Spinal cord (tissue), 10 donors: ENCODE data around the gene CIB4. TPM values are rescaled to one million over a fixed set of nuclear protein-coding genes. Genes with fewer than 3 reads are reported as not detected.
"Not testable (repeated sequence)": the region's sequence is repeated elsewhere in the genome, so short reads cannot be mapped to it uniquely, and the experiment has no call there.

Source experiments
- DNase-seq, 6 donors: peaks; one replicate each; pipeline versions ENCODE4 v3.0.0 to v3.0.0-alpha.2; 2013 to 2015; ENCODE audit warnings: low spot score in 6 of 6, low read depth in 4 of 6
- H3K27ac ChIP-seq: one replicate; pipeline ENCODE4 v1.5.1; 2013; ENCODE audit warnings: low read depth, low read length, control low read depth
- H3K27me3 ChIP-seq: one replicate; pipeline ENCODE4 v1.6.1; 2013; ENCODE audit warnings: low read length; ENCODE audit not compliant: control insufficient read depth, insufficient read depth
- H3K36me3 ChIP-seq: one replicate; pipeline ENCODE4 v1.6.1; 2013; ENCODE audit warnings: low read length; ENCODE audit not compliant: control insufficient read depth, insufficient read depth
- H3K4me1 ChIP-seq: one replicate; pipeline ENCODE4 v1.6.1; 2013; ENCODE audit warnings: low read length; ENCODE audit not compliant: control insufficient read depth, insufficient read depth
- H3K4me3 ChIP-seq: one replicate; pipeline ENCODE4 v1.5.1; 2013; ENCODE audit warnings: low read depth, low read length, control low read depth
- H3K9me3 ChIP-seq: one replicate; pipeline ENCODE4 v1.6.1; 2013; ENCODE audit warnings: low read length; ENCODE audit not compliant: control insufficient read depth, insufficient read depth
- WGBS: methylation state at CpG from one replicate; pipeline ENCODE4 v1.1.5; 2013; ENCODE audit warnings: missing lambda C conversion rate; ENCODE audit not compliant: insufficient coverage; 5-methylcytosine and 5-hydroxymethylcytosine counted together
- polyA plus RNA-seq, 2 donors: library from polyadenylated mRNA; unstranded; fragments of 120-200 nt; gene quantifications; one replicate each; pipeline ENCODE4 v1.2.1, GENCODE V29; 2013; ENCODE audit not compliant: insufficient read length in 2 of 2
- total RNA-seq, 2 donors: library from RNA; depleted of rRNA in 1 of 2; stranded (reverse); fragments of 120-200 nt in 1 of 2; fragments of >200 nt in 1 of 2; gene quantifications; one replicate each; pipeline versions ENCODE4 v1.2.3 to v1.2.4, GENCODE V29; 2013 to 2014
- donor health status: healthy.

Gene CIB4
- total and polyA plus RNA-seq, 4 donors = 0.27 to 0.83 (median 0.50) TPM; not detected in 1

DNA sequence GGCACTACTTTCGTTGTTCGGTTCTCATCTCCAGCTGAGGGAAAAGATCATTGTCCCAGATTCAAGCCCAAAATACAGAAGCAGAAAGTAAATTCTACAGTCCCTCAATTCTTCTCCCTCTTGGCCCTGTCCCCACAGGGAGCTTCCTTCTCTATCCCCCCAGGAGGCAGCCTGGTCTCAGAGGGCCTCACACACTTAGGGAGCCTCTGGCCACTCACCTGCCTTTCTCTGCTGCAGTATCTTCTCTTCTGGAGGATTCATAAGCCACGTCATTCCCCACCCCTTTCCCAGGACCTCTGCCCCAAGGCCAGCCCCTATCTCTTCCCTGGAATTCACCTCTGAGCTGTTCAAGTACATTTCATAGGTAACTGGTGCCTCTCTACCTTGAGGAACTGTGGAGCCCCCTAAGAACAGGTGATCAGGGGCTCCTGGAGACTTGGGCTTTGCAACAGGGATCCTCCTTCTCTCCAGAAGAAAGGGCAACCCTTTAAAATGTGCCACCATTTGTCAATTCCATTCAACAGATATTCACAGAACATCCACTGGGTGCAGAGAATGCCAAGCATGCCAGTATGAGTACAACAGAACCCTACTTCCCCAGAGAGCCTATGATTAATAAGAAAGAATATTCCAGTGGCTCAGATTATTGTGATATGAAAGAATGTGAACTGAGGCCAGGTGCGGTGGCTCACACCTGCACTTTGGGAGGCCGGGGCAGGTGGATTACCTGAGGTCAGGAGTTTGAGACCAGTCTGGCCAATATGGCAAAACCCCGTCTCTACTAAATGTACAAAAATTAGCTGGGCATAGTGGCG is 72.9 kb downstream of the CIB4 start:
- Histone ChIP-seq H3K27me3 (peaks cover 2% of the 10 kb centered on the region), H3K27ac (no peak overlapping the region), H3K4me3 (no peak overlapping the region), H3K4me1 (peaks cover 12% of the 10 kb centered on the region), H3K9me3 (no peaks in the 10 kb centered on the region), H3K36me3 (no peaks in the 10 kb centered on the region)
- no peak for DNase-seq
- WGBS = 84% methylated on average over 7 of the region's 7 CpGs

GRCh38 chr2:26567534-26567933 is 73.6 kb downstream of the CIB4 start:
- DNase-seq = no peak
- Histone ChIP-seq H3K27ac (no peak overlapping the region), H3K27me3 (peaks cover 4% of the 10 kb centered on the region), H3K36me3 (no peaks in the 10 kb centered on the region), H3K4me1 (peaks cover 19% of the 10 kb centered on the region), H3K9me3 (no peaks in the 10 kb centered on the region), H3K4me3 (no peak overlapping the region)
- 53% methylated on average over 3 of the region's 3 CpGs for WGBS

DNA sequence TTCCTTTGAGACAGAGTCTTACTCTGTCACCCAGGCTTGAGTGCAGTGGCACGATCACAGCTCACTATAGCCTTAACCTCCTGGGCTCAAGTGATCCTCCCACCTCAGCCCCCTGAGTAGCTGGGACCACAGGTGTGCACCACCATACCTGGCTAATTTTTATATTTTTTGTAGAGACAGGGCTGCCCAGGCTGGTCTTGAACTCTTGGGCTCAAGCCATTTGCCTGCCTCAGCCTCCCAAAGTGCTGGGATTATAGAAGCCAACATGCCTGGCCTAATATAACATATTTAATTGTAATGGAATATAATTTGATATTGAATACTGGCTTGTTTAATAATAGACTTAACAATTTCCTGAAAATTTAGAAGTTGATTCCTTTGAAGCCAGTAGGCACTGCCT is 74.4 kb downstream of the CIB4 start:
- DNase-seq, H3K9me3 ChIP-seq, H3K27me3 ChIP-seq, H3K27ac ChIP-seq, H3K4me3 ChIP-seq, H3K36me3 ChIP-seq: not testable (repeated sequence)
- H3K4me1 ChIP-seq = peaks cover 27% of the 10 kb centered on the region
- no CpG with 5 or more reads among the region's 1 CpG for WGBS

- Histone ChIP-seq H3K4me3 (no peak overlapping the region), H3K27me3 (peaks cover 12% of the 10 kb centered on the region), H3K9me3 (no peaks in the 10 kb centered on the region), H3K36me3 (no peaks in the 10 kb centered on the region), H3K4me1 (peaks cover 30% of the 10 kb centered on the region), H3K27ac (no peak overlapping the region)
- DNase-seq = no peak
- WGBS = 86% methylated on average over 6 of the region's 6 CpGs
Observed at GRCh38 chr2:26566081-26566375, 75.1 kb downstream of the CIB4 start.

DNA sequence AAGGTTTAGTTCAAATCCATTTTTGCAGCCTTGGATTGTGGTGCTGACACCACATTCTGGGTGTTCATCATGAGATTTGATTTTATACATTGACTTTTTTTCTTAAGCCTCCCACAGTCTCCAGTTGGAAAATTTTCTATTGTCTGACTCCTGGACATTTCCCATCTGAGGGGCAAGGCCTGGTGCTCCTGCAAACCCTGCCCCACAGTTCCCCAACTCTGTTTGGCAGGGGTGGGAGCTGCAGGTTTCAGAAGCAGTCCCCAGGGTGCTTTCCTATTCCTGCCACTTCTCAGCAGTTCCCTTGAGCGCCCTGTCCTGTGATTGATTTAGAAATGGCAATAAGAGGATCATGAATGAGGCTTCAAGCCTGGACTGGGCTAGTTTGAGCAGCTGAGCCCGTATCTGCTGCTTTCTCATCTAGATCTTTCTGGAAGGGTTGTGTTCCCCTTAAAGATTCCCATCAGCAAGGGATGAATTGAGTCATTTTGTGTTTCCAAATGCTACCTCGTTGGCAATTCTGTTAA is 77.0 kb downstream of the CIB4 start:
- Histone ChIP-seq H3K27me3 (peaks cover 17% of the 10 kb centered on the region), H3K27ac (no peak overlapping the region)
- WGBS = 67% methylated on average over 1 of the region's 3 CpGs

GRCh38 chr2:26563686-26564085 is 77.5 kb downstream of the CIB4 start:
- H3K9me3 ChIP-seq = no peaks in the 10 kb centered on the region
- H3K27me3 ChIP-seq = peaks cover 22% of the 10 kb centered on the region
- no peaks in the 10 kb centered on the region for H3K36me3 ChIP-seq
- no peak overlapping the region for H3K4me3 ChIP-seq
- 86% methylated on average over 5 of the region's 5 CpGs for WGBS
- no peak for DNase-seq
- no peak overlapping the region for H3K27ac ChIP-seq
- H3K4me1 ChIP-seq = peaks cover 40% of the 10 kb centered on the region

More for the DNA sequence above, 77.0 kb downstream of the CIB4 start:
- Histone ChIP-seq H3K36me3 (no peaks in the 10 kb centered on the region), H3K9me3 (no peaks in the 10 kb centered on the region), H3K4me3 (no peak overlapping the region), H3K4me1 (peaks cover 35% of the 10 kb centered on the region)
- no peak for DNase-seq

DNA sequence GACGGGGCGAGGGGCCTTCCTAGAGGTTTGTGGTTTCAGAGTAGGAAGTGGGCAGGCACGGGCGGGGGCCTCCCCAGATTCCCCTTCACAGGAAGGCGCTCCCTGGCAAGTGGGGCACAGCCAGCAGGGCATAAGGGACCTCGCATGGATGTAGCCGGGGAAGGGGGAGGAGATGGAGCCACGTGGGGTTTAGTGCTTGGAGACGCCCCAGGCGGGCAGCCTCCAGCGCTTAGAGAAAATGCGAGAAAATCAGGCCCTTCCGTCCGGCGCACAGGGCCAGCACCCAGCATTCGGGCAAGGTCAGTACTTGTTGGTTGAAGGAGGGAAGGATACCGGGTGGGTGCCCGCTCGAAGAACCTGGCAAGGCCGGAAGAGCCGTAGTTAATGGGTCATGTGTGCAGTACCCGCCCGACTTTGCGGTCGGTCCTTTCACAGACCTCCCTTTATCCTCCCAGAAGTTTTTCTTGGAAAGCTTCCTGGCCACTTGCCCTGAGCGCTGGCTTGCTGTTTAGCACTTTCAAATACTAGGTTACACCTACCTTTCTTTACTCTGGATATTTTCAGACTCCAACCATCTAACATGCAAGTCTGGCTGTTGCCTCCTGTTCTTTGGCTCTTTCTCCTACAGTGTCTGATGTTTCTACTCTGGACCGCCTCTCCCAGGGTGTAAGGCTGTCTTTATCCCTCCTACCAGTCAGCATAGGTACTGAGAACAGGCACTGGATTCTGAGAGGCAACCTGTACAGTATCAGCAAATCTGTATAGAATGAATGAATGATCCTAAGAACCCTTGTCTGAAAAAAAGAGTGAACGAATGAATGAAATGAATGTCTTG is 78.1 kb downstream of the CIB4 start:
- Histone ChIP-seq H3K36me3 (no peaks in the 10 kb centered on the region), H3K27ac (peak overlapping the region; percentile 29), H3K27me3 (peaks cover 28% of the 10 kb centered on the region), H3K9me3 (no peaks in the 10 kb centered on the region), H3K4me3 (peak overlapping the region; percentile 37), H3K4me1 (peaks cover 47% of the 10 kb centered on the region)
- 14% methylated on average over 19 of the region's 28 CpGs for WGBS
- peak in 2 of 6 donors; percentile 68 to 75 for DNase-seq

DNA sequence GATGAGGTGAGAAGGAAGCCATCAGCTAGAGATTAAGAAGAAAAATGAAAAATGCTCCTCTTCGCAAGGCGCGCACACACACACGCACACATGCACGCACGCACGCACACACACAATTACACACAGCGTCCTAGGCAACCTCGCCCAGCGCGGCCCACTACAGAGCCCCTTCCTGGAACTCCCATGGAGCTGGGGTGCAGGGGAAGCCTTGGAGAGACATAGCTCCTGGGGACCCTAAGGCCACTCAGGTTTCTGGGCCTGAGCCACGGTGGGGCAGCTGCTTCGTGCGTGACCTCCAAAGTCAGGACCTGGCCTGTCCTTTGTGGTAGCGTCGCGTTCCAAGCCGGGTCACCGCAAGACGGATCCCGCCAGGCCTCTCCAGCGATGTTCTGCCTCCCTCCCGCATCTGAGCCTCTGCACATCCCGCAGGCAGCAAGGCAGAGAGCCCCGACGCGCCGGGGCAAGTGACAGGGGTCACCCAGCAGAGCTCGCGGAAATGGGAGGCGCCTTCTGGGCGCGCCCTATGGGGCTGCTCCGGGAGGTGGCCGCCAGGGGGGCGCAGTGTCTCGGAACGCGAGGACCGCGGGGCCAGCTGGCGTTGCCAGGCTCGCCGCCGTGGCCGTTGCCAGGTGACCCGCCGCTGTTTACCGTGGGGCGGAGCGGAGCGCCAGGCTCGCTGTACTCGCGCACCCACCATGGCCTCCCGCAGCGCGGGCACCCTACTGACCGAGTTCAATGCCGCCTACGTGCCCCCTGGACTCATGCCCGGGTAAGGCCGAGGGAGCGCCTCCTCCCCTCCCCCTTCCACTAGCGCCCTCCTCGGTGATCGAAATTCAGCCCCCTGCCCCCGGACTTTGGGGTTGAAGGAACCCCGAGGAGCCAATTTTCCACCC is 79.0 kb downstream of the CIB4 start:
- peaks cover 28% of the 10 kb centered on the region for H3K27me3 ChIP-seq
- DNase-seq = peak in 2 of 6 donors; percentile 64 to 67
- no peak overlapping the region for H3K27ac ChIP-seq
- no peaks in the 10 kb centered on the region for H3K36me3 ChIP-seq
- peak overlapping the region; percentile 37 for H3K4me3 ChIP-seq
- 11% methylated on average over 59 of the region's 69 CpGs for WGBS
- peaks cover 54% of the 10 kb centered on the region for H3K4me1 ChIP-seq
- H3K9me3 ChIP-seq = no peaks in the 10 kb centered on the region

- Histone ChIP-seq H3K4me1 (peaks cover 60% of the 10 kb centered on the region), H3K36me3 (no peaks in the 10 kb centered on the region), H3K27me3 (peaks cover 28% of the 10 kb centered on the region), H3K4me3 (no peak overlapping the region), H3K9me3 (no peaks in the 10 kb centered on the region), H3K27ac (no peak overlapping the region)
- 96% methylated on average over 6 of the region's 8 CpGs for WGBS
- no peak for DNase-seq
Observed at GRCh38 chr2:26561376-26561775, 79.8 kb downstream of the CIB4 start.
